Natural killer cell treated with Interleukin-12 subunit alpha and Interleukin-12 subunit beta and Interleukin-15 and Interleukin-18, amount 100 ng/mL, for 72 hours (primary cell): Measurements from ENCODE around the gene C1orf21. TPM values are rescaled to one million over a fixed set of nuclear protein-coding genes. Genes with fewer than 3 reads are reported as not detected.

Experiments
- ATAC-seq, 2 donors: fragments of 150-1000 bp; cut with Tn5 transposase in 1 of 2; sonication (Bioruptor Pico), chemical (Tn5 transposase) in 1 of 2; 2 replicates each; pipeline ENCODE4 v1.10.0; 2021
- DNase-seq: peaks from one replicate; pipeline ENCODE4 v3.0.0; 2022; ENCODE audit warnings: low spot score
- H3K27ac Mint-ChIP-seq, 2 donors: 1 replicate in 1 of 2; 2 replicates in 1 of 2; pipeline ENCODE4 v1.8.0; 2022; ENCODE audit warnings: mixed read lengths in 2 of 2, mild to moderate bottlenecking in 1 of 2, moderate library complexity in 1 of 2
- H3K27me3 Mint-ChIP-seq, 2 donors: 1 replicate in 1 of 2; 2 replicates in 1 of 2; pipeline ENCODE4 v1.8.0; 2022; ENCODE audit warnings: mixed read lengths in 2 of 2
- H3K36me3 Mint-ChIP-seq: one replicate; pipeline ENCODE4 v1.8.0; 2022; ENCODE audit warnings: mixed read lengths
- H3K4me1 Mint-ChIP-seq, 2 donors: 1 replicate in 1 of 2; 2 replicates in 1 of 2; pipeline ENCODE4 v1.8.0; 2022; ENCODE audit warnings: low read depth in 2 of 2, mixed read lengths in 2 of 2, mild to moderate bottlenecking in 1 of 2
- H3K4me3 Mint-ChIP-seq: one replicate; pipeline ENCODE4 v1.8.0; 2022; ENCODE audit warnings: mixed read lengths
- H3K9me3 Mint-ChIP-seq: 2 replicates; pipeline ENCODE4 v1.8.0; 2022; ENCODE audit warnings: mixed read lengths
- total RNA-seq, 2 donors: library from RNA; stranded (reverse); gene quantifications; one replicate each; pipeline ENCODE4 v1.2.3, GENCODE V29; 2022

C1orf21 gene
- total RNA-seq, 2 donors from 2014 or later: 18.0 to 28.3 TPM

DNA sequence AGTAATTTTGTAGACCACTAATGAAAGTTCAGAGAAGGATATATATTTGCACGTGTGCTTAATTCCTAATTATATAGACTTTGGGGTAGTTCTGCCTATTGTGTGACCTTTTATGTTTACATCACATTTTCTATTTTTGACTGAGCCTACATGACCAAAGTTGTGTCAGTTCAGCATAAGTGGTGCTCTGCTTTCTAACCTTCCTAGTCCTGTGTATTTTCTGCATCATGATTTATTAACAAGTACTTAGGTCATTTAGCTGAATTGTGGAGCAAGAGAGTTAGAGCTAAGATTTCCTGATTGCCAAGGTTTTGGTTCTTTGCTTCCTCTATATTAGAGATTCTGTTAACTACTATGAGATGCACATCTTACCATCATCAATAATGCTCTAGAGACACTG is 176.0 kb downstream of the C1orf21 start:
- Mint-ChIP-seq H3K9me3 (no peaks in the 10 kb centered on the region), H3K27me3 (no peaks in the 10 kb centered on the region), H3K4me1 (peaks cover 33 to 54% of the 10 kb centered on the region in 2 donors), H3K36me3 (peaks cover 4% of the 10 kb centered on the region), H3K27ac (peak overlapping the region in 1 of 2 donors; percentile 38), H3K4me3 (no peak overlapping the region)
- ATAC-seq: no peak
- no peak for DNase-seq

DNA sequence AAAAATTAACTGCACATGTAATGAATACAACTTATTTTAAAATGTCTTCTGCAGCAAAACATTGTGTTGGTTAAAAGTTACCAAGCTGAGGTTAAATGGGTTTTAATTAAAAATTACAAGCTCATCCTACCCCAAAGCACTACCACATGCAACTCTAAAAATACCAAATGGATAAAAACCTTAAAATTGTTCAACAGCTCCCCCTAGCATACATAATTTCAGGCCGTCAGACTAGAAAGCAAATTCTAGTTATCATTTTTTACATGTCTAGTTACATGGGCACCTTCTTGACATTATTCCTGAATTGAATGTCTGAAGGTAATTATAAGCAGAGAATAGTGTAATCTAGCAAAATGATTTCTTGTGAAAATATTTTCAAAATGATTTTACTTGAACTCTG is 176.5 kb downstream of the C1orf21 start:
- peak overlapping the region in 1 of 2 donors; percentile 38 for H3K27ac Mint-ChIP-seq
- H3K4me3 Mint-ChIP-seq: no peak overlapping the region
- H3K36me3 Mint-ChIP-seq: peaks cover 4% of the 10 kb centered on the region
- ATAC-seq (no peak), DNase-seq (no peak)
- H3K27me3 Mint-ChIP-seq: no peaks in the 10 kb centered on the region
- no peaks in the 10 kb centered on the region for H3K9me3 Mint-ChIP-seq
- peaks cover 33 to 54% of the 10 kb centered on the region in 2 donors for H3K4me1 Mint-ChIP-seq

DNA sequence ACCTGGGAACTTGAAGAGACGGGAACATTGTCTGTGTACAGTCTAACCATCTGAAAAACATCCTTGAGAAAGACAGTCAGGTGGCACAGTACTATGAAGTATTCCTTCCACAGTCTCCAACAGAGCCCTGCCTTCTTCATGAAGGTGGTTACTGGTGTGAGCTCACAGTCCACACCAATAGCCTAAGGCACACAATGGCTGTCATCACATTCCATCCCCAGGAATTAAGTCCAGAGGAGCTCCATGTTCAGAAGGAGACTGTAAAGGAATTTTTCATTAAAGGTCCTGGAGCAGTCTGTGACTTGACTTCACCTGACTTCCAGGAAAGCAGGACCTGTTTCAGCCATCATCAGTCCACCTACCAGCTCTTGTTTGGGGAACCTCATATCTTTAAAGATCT is 180.2 kb downstream of the C1orf21 start:
- ATAC-seq (no peak), DNase-seq (no peak)
- Mint-ChIP-seq H3K27ac (no peak overlapping the region), H3K4me3 (no peak overlapping the region), H3K4me1 (peaks cover 42 to 43% of the 10 kb centered on the region in 2 donors), H3K36me3 (peaks cover 4% of the 10 kb centered on the region), H3K9me3 (no peaks in the 10 kb centered on the region), H3K27me3 (no peaks in the 10 kb centered on the region)

DNA sequence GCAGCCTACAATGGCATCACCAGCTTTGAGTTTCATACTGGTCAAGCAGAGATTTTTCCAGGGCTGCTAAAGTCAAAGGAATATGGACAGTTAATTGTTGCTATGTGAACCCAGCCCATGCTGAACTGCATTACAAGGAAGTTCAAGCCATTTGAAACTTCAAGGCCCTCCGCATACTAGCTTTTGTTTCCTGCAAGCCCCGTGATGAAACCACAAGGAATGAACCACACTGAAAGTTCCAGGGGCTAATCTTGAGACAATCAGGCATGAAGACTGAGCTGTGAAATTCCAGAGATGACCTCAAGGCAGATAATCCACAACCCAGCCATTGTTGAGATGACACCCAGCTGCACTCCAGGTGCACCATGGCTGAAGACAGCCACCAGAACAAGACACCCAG is 180.8 kb downstream of the C1orf21 start:
- no peaks in the 10 kb centered on the region for H3K9me3 Mint-ChIP-seq
- H3K27ac Mint-ChIP-seq: peak overlapping the region in 1 of 2 donors; percentile 0
- no peak for ATAC-seq
- H3K4me1 Mint-ChIP-seq: peaks cover 40 to 42% of the 10 kb centered on the region in 2 donors
- no peak overlapping the region for H3K4me3 Mint-ChIP-seq
- no peaks in the 10 kb centered on the region for H3K27me3 Mint-ChIP-seq
- H3K36me3 Mint-ChIP-seq: peaks cover 4% of the 10 kb centered on the region
- no peak for DNase-seq

DNA sequence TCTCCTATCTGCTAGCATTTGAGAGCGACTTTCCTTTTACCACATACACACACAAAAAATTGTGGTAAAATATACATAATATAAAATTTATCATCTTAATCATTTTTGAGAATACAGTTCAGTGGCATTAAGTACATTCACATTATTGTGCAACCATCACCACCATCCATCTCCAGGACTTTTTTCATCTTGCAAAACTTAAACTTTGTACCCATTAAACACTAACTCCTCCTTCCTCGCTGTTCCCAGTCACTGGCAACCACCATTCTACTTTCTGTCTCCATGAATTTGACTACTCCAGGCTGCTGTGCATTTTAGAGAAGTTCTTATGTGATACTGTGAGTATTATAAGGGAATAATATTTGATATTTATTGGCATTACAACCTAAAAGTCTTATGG is 181.3 kb downstream of the C1orf21 start:
- DNase-seq (no peak), ATAC-seq (no peak)
- Mint-ChIP-seq H3K9me3 (no peaks in the 10 kb centered on the region), H3K27me3 (no peaks in the 10 kb centered on the region), H3K4me3 (no peak overlapping the region), H3K27ac (peak overlapping the region in 1 of 2 donors; percentile 0), H3K4me1 (peaks cover 36 to 37% of the 10 kb centered on the region in 2 donors), H3K36me3 (peaks cover 4% of the 10 kb centered on the region)

DNA sequence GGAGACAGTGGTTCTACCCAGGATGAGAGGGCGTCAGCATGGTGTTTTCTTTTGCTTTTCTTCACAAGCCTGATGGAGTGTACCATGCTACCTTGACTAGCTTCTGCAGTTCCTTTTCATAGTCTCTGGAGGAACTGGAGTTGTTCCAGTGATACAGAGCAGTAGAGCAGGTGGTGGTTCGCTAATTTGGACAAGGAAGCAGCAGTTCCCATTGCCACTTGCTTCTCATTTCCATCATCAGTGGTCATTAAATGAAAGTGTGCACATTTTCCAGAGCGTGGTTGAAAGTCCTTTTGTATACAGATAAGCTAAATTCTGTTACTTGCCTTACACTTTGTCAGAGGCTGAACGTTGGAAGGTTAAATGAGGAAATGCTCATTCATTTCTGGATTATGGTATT is 182.3 kb downstream of the C1orf21 start:
- Mint-ChIP-seq H3K4me1 (peaks cover 31 to 32% of the 10 kb centered on the region in 2 donors), H3K36me3 (peaks cover 4% of the 10 kb centered on the region), H3K4me3 (no peak overlapping the region), H3K9me3 (no peaks in the 10 kb centered on the region), H3K27ac (no peak overlapping the region), H3K27me3 (no peaks in the 10 kb centered on the region)
- DNase-seq (no peak), ATAC-seq (no peak)

DNA sequence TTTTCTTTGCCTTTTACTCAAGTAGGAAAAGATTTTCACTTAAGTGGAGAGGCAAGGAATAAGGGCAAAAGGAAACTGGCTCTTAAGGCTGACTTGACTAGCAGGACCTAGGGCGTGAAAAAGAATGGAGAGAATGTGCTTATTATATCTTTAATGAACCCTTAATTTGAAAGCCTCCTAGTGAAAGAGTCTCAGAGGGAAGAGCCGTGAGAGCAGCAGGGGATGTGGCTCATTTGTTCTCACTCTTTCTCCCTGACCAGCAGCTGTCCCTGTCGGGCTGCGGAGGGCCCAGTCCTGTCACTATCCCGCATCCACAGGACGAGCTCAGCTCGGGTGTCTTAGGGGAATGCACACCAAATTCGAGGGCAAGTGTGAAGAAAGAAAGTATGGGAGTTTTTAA is 187.8 kb downstream of the C1orf21 start:
- H3K9me3 Mint-ChIP-seq: no peaks in the 10 kb centered on the region
- no peak overlapping the region for H3K4me3 Mint-ChIP-seq
- H3K4me1 Mint-ChIP-seq: peaks cover 9 to 16% of the 10 kb centered on the region in 2 donors
- H3K27ac Mint-ChIP-seq: no peak overlapping the region
- no peaks in the 10 kb centered on the region for H3K27me3 Mint-ChIP-seq
- no peak for DNase-seq
- H3K36me3 Mint-ChIP-seq: no peaks in the 10 kb centered on the region
- ATAC-seq: no peak

DNA sequence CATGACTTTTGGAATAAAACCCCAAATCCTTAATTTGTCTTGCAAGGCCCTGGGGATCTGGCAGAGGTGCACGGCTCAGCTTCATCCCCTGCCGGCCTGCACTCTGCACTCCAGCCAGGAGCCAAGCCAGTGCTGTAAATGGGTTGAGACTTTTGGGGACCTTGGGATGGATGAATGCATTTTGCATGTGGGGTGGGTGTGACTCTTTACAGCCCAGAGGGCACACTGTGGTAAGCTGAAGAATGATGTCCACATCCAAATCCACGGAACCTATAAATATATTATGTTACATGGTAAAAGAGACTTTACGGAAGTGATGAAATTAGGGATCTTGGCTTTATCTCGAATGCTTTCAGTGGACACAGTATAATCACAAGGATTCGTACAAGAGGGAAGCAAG is 190.0 kb downstream of the C1orf21 start:
- no peak overlapping the region for H3K4me3 Mint-ChIP-seq
- no peak overlapping the region for H3K27ac Mint-ChIP-seq
- DNase-seq (no peak), ATAC-seq (no peak)
- H3K36me3 Mint-ChIP-seq: peaks cover 9% of the 10 kb centered on the region
- peaks cover 9 to 20% of the 10 kb centered on the region in 2 donors for H3K4me1 Mint-ChIP-seq
- peaks cover 3% of the 10 kb centered on the region for H3K9me3 Mint-ChIP-seq
- H3K27me3 Mint-ChIP-seq: no peaks in the 10 kb centered on the region

DNA sequence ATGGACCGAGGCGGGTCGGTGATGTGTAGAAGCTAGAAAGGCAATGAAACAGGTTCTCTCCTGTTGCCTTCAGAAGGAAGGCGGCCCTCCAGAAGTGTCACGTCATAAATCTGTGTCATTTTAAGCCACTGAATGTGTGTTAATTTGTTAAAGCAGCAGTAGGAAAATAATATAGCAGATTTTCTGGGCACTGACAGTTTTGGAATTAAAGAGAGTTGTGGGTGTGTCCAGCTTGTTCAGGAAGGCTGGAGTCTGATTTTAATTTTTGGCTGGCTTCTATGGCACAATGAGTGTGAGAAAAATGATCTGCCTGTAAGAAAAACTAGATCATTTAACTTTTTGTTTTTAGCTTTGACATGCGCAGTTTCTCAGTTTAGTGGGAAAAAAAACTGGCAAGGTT is 190.5 kb downstream of the C1orf21 start:
- no peak overlapping the region for H3K27ac Mint-ChIP-seq
- peaks cover 9% of the 10 kb centered on the region for H3K36me3 Mint-ChIP-seq
- H3K4me1 Mint-ChIP-seq: peaks cover 5 to 19% of the 10 kb centered on the region in 2 donors
- ATAC-seq (no peak), DNase-seq (no peak)
- no peak overlapping the region for H3K4me3 Mint-ChIP-seq
- H3K9me3 Mint-ChIP-seq: peaks cover 3% of the 10 kb centered on the region
- no peaks in the 10 kb centered on the region for H3K27me3 Mint-ChIP-seq

DNA sequence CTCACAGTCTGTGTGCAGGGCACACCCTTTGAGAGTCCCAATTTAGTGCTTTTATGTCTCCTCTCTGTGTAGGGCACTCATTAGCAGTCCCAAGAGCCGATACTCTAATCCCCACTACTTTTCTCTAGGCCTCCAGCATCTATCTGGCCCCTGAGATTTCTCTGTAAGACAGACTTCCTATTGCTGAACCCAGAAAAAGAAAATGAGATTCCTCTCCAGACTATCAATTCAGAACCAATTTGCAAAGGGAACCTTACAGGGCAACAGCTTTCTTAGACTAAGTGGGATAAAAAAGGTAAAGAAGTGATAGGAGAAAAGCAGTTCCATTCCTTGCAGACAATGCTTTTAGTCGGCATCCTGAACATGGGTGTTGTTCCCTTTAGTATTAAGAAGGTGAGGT is 195.6 kb downstream of the C1orf21 start:
- H3K36me3 Mint-ChIP-seq: peaks cover 9% of the 10 kb centered on the region
- peaks cover 20 to 28% of the 10 kb centered on the region in 2 donors for H3K4me1 Mint-ChIP-seq
- H3K27ac Mint-ChIP-seq: no peak overlapping the region
- peaks cover 7% of the 10 kb centered on the region for H3K9me3 Mint-ChIP-seq
- ATAC-seq: no peak
- DNase-seq: no peak
- no peaks in the 10 kb centered on the region for H3K27me3 Mint-ChIP-seq
- H3K4me3 Mint-ChIP-seq: no peak overlapping the region

DNA sequence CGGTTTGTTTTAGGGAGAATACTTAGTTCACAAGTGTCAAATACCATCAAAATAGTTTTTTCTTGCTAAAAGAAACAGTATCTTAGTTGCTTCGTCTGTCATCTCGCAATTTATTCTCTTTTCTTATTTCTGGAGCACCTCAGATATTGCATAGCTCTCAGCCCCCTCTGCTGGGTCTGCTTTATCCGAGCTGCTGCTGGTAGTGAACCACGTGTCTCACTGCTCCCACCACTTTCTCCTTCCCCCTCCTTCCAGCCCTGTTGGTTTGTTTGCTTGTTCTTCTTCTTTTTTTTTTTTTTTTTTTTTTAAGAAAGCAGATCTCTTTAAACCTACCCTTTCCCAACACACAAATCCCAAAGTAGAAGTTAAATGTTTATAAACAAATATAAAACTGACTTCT is 197.0 kb downstream of the C1orf21 start:
- peaks cover 22 to 36% of the 10 kb centered on the region in 2 donors for H3K4me1 Mint-ChIP-seq
- peaks cover 9% of the 10 kb centered on the region for H3K36me3 Mint-ChIP-seq
- DNase-seq (no peak), ATAC-seq (no peak)
- H3K27ac Mint-ChIP-seq: no peak overlapping the region
- H3K4me3 Mint-ChIP-seq: no peak overlapping the region
- H3K27me3 Mint-ChIP-seq: no peaks in the 10 kb centered on the region
- H3K9me3 Mint-ChIP-seq: peaks cover 7% of the 10 kb centered on the region

DNA sequence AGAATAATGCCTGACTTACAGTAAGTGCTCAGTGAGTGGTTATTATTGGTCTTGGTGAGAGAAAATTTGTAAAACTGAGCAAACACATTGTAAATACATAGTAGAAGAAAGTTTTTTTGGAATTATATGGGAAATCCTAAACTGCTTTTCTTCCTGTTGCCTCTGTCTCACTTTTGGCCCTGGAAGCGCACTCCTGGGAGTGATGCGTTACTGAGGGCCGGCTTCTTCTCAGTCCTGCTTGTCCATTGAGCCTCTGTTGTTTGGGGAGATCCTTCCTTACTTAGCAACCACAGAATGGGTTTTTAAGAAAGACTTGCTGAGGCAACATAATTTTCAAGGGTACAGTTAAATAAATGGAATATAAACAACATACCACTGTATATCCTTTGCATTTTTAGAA is 201.9 kb downstream of the C1orf21 start:
- Mint-ChIP-seq H3K36me3 (peaks cover 4% of the 10 kb centered on the region), H3K4me1 (peaks cover 17 to 35% of the 10 kb centered on the region in 2 donors), H3K4me3 (no peak overlapping the region), H3K27me3 (no peaks in the 10 kb centered on the region), H3K9me3 (peaks cover 6% of the 10 kb centered on the region), H3K27ac (no peak overlapping the region)
- no peak for DNase-seq
- ATAC-seq: no peak

DNA sequence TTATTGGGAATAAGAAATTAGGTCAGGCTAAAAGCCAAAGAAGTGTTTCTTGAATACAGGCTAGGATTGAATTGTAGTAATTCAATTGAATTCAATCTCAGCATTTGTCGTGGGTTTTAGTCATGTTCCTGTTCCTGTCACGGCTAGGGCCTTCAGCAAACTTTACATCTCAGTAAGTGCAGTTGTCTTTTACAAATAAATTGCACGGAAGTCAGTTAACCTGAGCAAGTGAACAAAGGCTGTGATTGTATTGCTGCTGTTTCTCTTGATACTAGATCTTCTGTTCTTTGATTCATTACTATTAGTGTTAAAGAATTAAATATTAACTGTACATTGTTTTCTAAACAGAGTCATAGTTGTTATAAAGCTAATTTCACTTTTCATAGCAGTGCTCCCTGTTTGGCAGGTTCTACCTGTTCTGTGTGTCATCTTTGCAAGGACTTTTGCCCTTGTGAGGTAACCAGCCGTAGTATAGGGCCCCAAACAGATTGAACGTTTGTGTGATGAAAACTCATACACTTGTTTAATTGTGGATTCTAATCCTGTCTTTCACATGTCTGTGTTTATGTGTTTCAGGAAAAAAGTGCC is 203.4 kb downstream of the C1orf21 start:
- DNase-seq (no peak), ATAC-seq (no peak)
- Mint-ChIP-seq H3K9me3 (peaks cover 6% of the 10 kb centered on the region), H3K4me3 (no peak overlapping the region), H3K27ac (no peak overlapping the region), H3K27me3 (no peaks in the 10 kb centered on the region), H3K4me1 (peaks cover 17 to 32% of the 10 kb centered on the region in 2 donors), H3K36me3 (peaks cover 4% of the 10 kb centered on the region)

DNA sequence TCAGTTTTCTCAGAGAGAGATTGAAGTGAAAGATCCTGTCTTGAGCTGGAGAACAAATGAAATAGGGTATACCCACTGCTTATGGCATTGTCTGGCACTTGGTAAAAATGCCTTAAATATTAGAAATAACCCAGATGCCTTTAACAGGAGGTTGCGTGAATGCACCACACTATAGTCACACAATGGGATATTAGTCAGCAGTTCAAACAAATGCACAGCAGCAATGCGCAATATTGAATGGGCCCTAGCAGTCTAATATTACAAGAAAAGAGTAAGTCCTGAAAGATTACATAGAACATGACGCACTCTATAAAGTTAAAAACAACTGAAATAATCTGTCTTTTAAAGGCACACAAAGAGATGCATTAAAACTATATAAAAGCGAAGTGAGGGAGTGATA is 206.8 kb downstream of the C1orf21 start:
- H3K4me1 Mint-ChIP-seq: peaks cover 4 to 19% of the 10 kb centered on the region in 2 donors
- H3K27me3 Mint-ChIP-seq: no peaks in the 10 kb centered on the region

DNA sequence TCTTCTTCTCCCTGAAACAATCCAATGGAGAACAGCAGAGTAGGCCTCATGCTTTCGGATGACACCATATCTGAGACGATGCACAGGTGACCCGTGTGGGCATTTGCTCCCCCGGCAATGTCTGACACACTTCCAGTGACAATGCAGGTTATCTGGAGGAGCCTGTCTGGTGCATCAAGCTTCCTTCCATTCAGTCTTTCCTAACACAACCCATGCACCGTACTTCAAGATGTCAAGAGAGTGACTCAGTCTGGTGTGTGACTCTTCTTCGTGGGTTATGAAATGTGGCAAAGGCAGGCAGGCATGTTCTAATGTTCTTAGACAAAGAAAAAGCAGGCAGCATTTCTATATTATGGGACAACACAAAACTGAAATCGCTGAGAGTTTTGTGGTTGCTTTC is 208.8 kb downstream of the C1orf21 start:
- H3K27me3 Mint-ChIP-seq: no peaks in the 10 kb centered on the region
- H3K4me3 Mint-ChIP-seq: no peak overlapping the region
- DNase-seq (no peak), ATAC-seq (no peak)
- no peak overlapping the region for H3K27ac Mint-ChIP-seq
- peaks cover 6 to 9% of the 10 kb centered on the region in 2 donors for H3K4me1 Mint-ChIP-seq
- H3K36me3 Mint-ChIP-seq: peaks cover 4% of the 10 kb centered on the region
- H3K9me3 Mint-ChIP-seq: peaks cover 3% of the 10 kb centered on the region

More for the DNA sequence above, 206.8 kb downstream of the C1orf21 start:
- H3K4me3 Mint-ChIP-seq: no peak overlapping the region
- no peak for DNase-seq
- peaks cover 4% of the 10 kb centered on the region for H3K36me3 Mint-ChIP-seq
- no peak for ATAC-seq
- no peak overlapping the region for H3K27ac Mint-ChIP-seq
- peaks cover 3% of the 10 kb centered on the region for H3K9me3 Mint-ChIP-seq
